ENCODE measurements around the gene PRPS1L1. TPM values are rescaled to one million over a fixed set of nuclear protein-coding genes. Genes with fewer than 3 reads are reported as not detected.
A peak's percentile ranks its signal among the peaks of the same experiment; 100 is the strongest.

Gene PRPS1L1
- total and polyA plus RNA-seq, 10 of the 15 experiments (the other 5 are each of a cell fraction or from before 2014, with no cell fraction given) = not detected

- Histone ChIP-seq H3K9me3 (replicated peaks; ENCODE audit: control insufficient read depth, insufficient read depth, low read length) (no peaks in the 10 kb centered on the region), H3K4me3 (no peak overlapping the region), H4K20me1 (ENCODE audit: control insufficient read depth, insufficient read depth) (no peaks in the 10 kb centered on the region), H3K27ac (ENCODE audit: control insufficient read depth, insufficient read depth) (no peak overlapping the region), H3K4me2 (ENCODE audit: control insufficient read depth, insufficient read depth) (no peak overlapping the region), H2AFZ (ENCODE audit: control insufficient read depth, low read depth, low read length) (no peak overlapping the region), H3K79me2 (ENCODE audit: control insufficient read depth, insufficient read depth, low read length) (no peaks in the 10 kb centered on the region), H3K27me3 (replicated peaks in 1 of 2; ENCODE audit: control insufficient read depth in 2 of 2, insufficient read depth in 2 of 2, low read length in 1 of 2) (no peaks in the 10 kb centered on the region), H3K9ac (ENCODE audit: control insufficient read depth, insufficient read depth, low read length) (no peak overlapping the region), H3K36me3 (ENCODE audit: control insufficient read depth in 2 of 2, insufficient read depth in 2 of 2, low read length in 1 of 2) (no peaks in the 10 kb centered on the region), H3K4me1 (ENCODE audit: control insufficient read depth, insufficient read depth, low read length) (no peaks in the 10 kb centered on the region)
- ATAC-seq = no peak
- SMC1A ChIA-PET (ENCODE audit: uncharacterized antibody, unreplicated experiment) = interaction anchor here (1.8 kb wide), 1 partner anchor 215 kb away, joined by 11 read pairs; no protein-coding TSS in a partner anchor
- 39% methylated on average over 6 of the region's 6 CpGs for WGBS (ENCODE audit: insufficient coverage, insufficient replicate concordance, low lambda C conversion rate, missing lambda C conversion rate)
- intact Hi-C loops (cut with micrococcal nuclease; ENCODE audit: unreplicated experiment) (no loop called here), in situ Hi-C loops (cut with MboI) (no loop called here)
- RAD21 ChIA-PET (ENCODE audit: unreplicated experiment) = interaction anchor here (0.8 to 1.3 kb wide), 3 partner anchors 11 to 302 kb away, joined by 3 to 6 read pairs (median 3); no protein-coding TSS in a partner anchor
- CTCF ChIA-PET = interaction anchor here (1.4 to 9.9 kb wide), 2 partner anchors 211 to 215 kb away, joined by 3 to 193 read pairs; no protein-coding TSS in a partner anchor
- BruUV-seq (replicated peaks) = no TSS peak
- no peak for DNase-seq (ENCODE audit: low read depth, low spot score)
- FAIRE-seq = no peak
- TF ChIP-seq MLLT1 (IDR thresholded peaks at IDR 0.05) (no peak), EZH2 (IDR thresholded peaks at IDR 0.05; ENCODE audit: borderline replicate concordance, control insufficient read depth, low read depth, low read length) (no peak), PBX3 (IDR thresholded peaks at IDR 0.05; ENCODE audit: insufficient replicate concordance, low read depth, low read length) (no peak), BHLHE40 (IDR thresholded peaks at IDR 0.05; ENCODE audit: borderline replicate concordance in 1 of 2, low read depth in 2 of 2, low read length in 1 of 2) (0 out of 4 replicates have a peak, but pooled peaks of 1 of the 2 experiments have one; percentile 9), CTCF (IDR thresholded peaks at IDR 0.05 in 2 of 3, conservative IDR thresholded peaks at IDR 0.05 in 1 of 3; ENCODE audit: control insufficient read depth in 2 of 3, extremely low read depth in 1 of 3, insufficient read depth in 1 of 3, low read depth in 3 of 3, low read length in 3 of 3) (0 out of 6 replicates have a peak, but pooled peaks of 1 of the 3 experiments have one; percentile 2)
- POLR2A ChIA-PET = no interaction called here
Measured at GRCh38 chr7:17985473-17986239, 42.0 kb downstream of the PRPS1L1 start.
